DOHH2 (cell line): ENCODE measurements around the gene HENMT1.

Experiments used
- H3F3A ChIP-seq: fragments of 200-600 bp; sonication (generic), shearing (Covaris generic); 2 replicates; pipeline ENCODE4 v1.6.0; 2016; ENCODE audit warnings: antibody characterized with exemption, mild to moderate bottlenecking; ENCODE audit not compliant: control insufficient read depth, insufficient read depth
- H3K27ac ChIP-seq: fragments of 200-600 bp; sonication (generic); 2 replicates; pipeline ENCODE4 v1.5.1; 2014; ENCODE audit warnings: low read depth, mild to moderate bottlenecking, low read length, moderate library complexity
- H3K27me3 ChIP-seq: fragments of 200-600 bp; sonication (generic); 2 replicates; pipeline ENCODE4 v1.6.1; 2014; ENCODE audit warnings: mild to moderate bottlenecking, low read length, mixed read lengths; ENCODE audit not compliant: control insufficient read depth
- H3K36me3 ChIP-seq: fragments of 200-600 bp; sonication (generic); 2 replicates; pipeline ENCODE4 v1.6.1; 2014; ENCODE audit warnings: mild to moderate bottlenecking, low read length, moderate library complexity, mixed read lengths; ENCODE audit not compliant: control insufficient read depth
- H3K4me1 ChIP-seq: fragments of 200-600 bp; sonication (generic); 2 replicates; pipeline ENCODE4 v1.6.1; 2014; ENCODE audit warnings: mild to moderate bottlenecking, low read length, mixed read lengths; ENCODE audit not compliant: control insufficient read depth
- H3K4me2 ChIP-seq: fragments of 200-600 bp; sonication (generic); 2 replicates; pipeline ENCODE4 v1.6.0; 2014; ENCODE audit warnings: mild to moderate bottlenecking, low read length, moderate library complexity
- H3K4me3 ChIP-seq: fragments of 200-600 bp; sonication (generic); 2 replicates; pipeline ENCODE4 v1.5.1; 2014; ENCODE audit warnings: mild to moderate bottlenecking, low read length, mixed read lengths
- H3K79me2 ChIP-seq: fragments of 200-600 bp; sonication (generic); 2 replicates; pipeline ENCODE4 v1.6.1; 2014; ENCODE audit warnings: mild to moderate bottlenecking, low read length, mixed read lengths; ENCODE audit not compliant: control insufficient read depth
- H3K9me2 ChIP-seq: fragments of 200-600 bp; sonication (generic); replicated peaks from 2 replicates; pipeline ENCODE4 v1.6.1; 2014; ENCODE audit warnings: mild to moderate bottlenecking, low read length, mixed read lengths; ENCODE audit not compliant: control insufficient read depth
- H3K9me3 ChIP-seq: fragments of 200-600 bp; sonication (generic); 2 replicates; pipeline ENCODE4 v1.6.1; 2014; ENCODE audit warnings: antibody characterized with exemption, low read length, mixed read lengths; ENCODE audit not compliant: control insufficient read depth, insufficient read depth
- H4K20me1 ChIP-seq: fragments of 200-600 bp; sonication (generic); 2 replicates; pipeline ENCODE4 v1.6.0; 2014; ENCODE audit warnings: low read depth, mild to moderate bottlenecking, antibody characterized with exemption, low read length, moderate library complexity; ENCODE audit not compliant: control insufficient read depth, insufficient read depth
- CTCF ChIP-seq: fragments of 200-600 bp; sonication (generic); IDR thresholded peaks from one replicate; pipeline ENCODE4 v1.5.1; 2014; ENCODE audit warnings: antibody characterized with exemption, mild to moderate bottlenecking, low read depth, low read length; ENCODE audit not compliant: poor library complexity, severe bottlenecking
- EZH2phosphoT487 ChIP-seq: fragments of 200-600 bp; sonication (generic); IDR thresholded peaks from 2 replicates; pipeline ENCODE4 v1.6.1; 2017; ENCODE audit warnings: borderline replicate concordance, mild to moderate bottlenecking, antibody characterized with exemption, low read length, moderate library complexity, mixed read lengths

Gene HENMT1

GRCh38 chr1:108636876-108637275, 24.0 kb downstream of the HENMT1 start:
- no peaks in the 10 kb centered on the region for H3K4me1 ChIP-seq
- H3K36me3 ChIP-seq: peaks cover 4% of the 10 kb centered on the region
- H3K27me3 ChIP-seq: no peaks in the 10 kb centered on the region
- no peaks in the 10 kb centered on the region for H3F3A ChIP-seq
- no peaks in the 10 kb centered on the region for H3K9me2 ChIP-seq
- no peaks in the 10 kb centered on the region for H4K20me1 ChIP-seq
- no peak for TF ChIP-seq EZH2phosphoT487
- TF ChIP-seq CTCF: no peak
- no peak overlapping the region for H3K27ac ChIP-seq
- no peaks in the 10 kb centered on the region for H3K9me3 ChIP-seq
- no peaks in the 10 kb centered on the region for H3K79me2 ChIP-seq
- H3K4me2 ChIP-seq: no peak overlapping the region
- H3K4me3 ChIP-seq: no peak overlapping the region

GRCh38 chr1:108634521-108634920, 26.4 kb downstream of the HENMT1 start:
- H4K20me1 ChIP-seq: no peaks in the 10 kb centered on the region
- no peak overlapping the region for H3K4me3 ChIP-seq
- H3K9me2 ChIP-seq: no peaks in the 10 kb centered on the region
- TF ChIP-seq CTCF (no peak), EZH2phosphoT487 (no peak)
- H3K4me1 ChIP-seq: no peaks in the 10 kb centered on the region
- no peaks in the 10 kb centered on the region for H3K79me2 ChIP-seq
- H3K36me3 ChIP-seq: peaks cover 7% of the 10 kb centered on the region
- no peaks in the 10 kb centered on the region for H3F3A ChIP-seq
- no peak overlapping the region for H3K27ac ChIP-seq
- no peak overlapping the region for H3K4me2 ChIP-seq
- no peaks in the 10 kb centered on the region for H3K9me3 ChIP-seq
- no peaks in the 10 kb centered on the region for H3K27me3 ChIP-seq

- no peaks in the 10 kb centered on the region for H4K20me1 ChIP-seq
- peaks cover 3% of the 10 kb centered on the region; the same call in 1 of the 2 replicates for H3K36me3 ChIP-seq
- H3K27ac ChIP-seq: no peak overlapping the region
- no peaks in the 10 kb centered on the region for H3K27me3 ChIP-seq
- no peaks in the 10 kb centered on the region for H3K9me2 ChIP-seq
- no peaks in the 10 kb centered on the region for H3K9me3 ChIP-seq
- H3K4me3 ChIP-seq: no peak overlapping the region
- no peak overlapping the region for H3K4me2 ChIP-seq
- H3K4me1 ChIP-seq: no peaks in the 10 kb centered on the region
- H3K79me2 ChIP-seq: no peaks in the 10 kb centered on the region
- TF ChIP-seq CTCF (no peak), EZH2phosphoT487 (no peak)
- no peaks in the 10 kb centered on the region for H3F3A ChIP-seq
Measured at GRCh38 chr1:108628665-108629064, 32.2 kb downstream of the HENMT1 start.

- Histone ChIP-seq H3F3A (no peaks in the 10 kb centered on the region), H4K20me1 (no peaks in the 10 kb centered on the region), H3K79me2 (no peaks in the 10 kb centered on the region), H3K9me3 (no peaks in the 10 kb centered on the region), H3K4me2 (no peak overlapping the region), H3K27ac (no peak overlapping the region), H3K36me3 (peaks cover 3% of the 10 kb centered on the region; the same call in 1 of the 2 replicates), H3K4me3 (no peak overlapping the region), H3K9me2 (no peaks in the 10 kb centered on the region), H3K4me1 (no peaks in the 10 kb centered on the region), H3K27me3 (no peaks in the 10 kb centered on the region)
- TF ChIP-seq EZH2phosphoT487 (no peak), CTCF (no peak)
Measured at GRCh38 chr1:108627951-108628350, 32.9 kb downstream of the HENMT1 start.
